Stimulated activated naive CD8-positive, alpha-beta T cell treated with anti-CD3 and anti-CD28 coated beads, Interleukin-15, amount 100 ng/mL, for 72 hours (primary cell): ENCODE data around the gene CEACAM19.
"Not testable (repeated sequence)": the region's sequence is repeated elsewhere in the genome, so short reads cannot be mapped to it uniquely, and the experiment has no call there.

Experiments used
- ATAC-seq: fragments of 150-1000 bp; cut with Tn5 transposase; 2 replicates; pipeline ENCODE4 v1.10.0; 2021; ENCODE audit warnings: mild to moderate bottlenecking, moderate library complexity
- DNase-seq, 2 donors: peaks; one replicate each; pipeline ENCODE4 v3.0.0; 2021 to 2022
- H3K27ac Mint-ChIP-seq, 2 donors: one replicate each; pipeline ENCODE4 v1.8.0; 2022; ENCODE audit warnings: mild to moderate bottlenecking in 2 of 2, mixed read lengths in 2 of 2, moderate library complexity in 2 of 2
- H3K27me3 Mint-ChIP-seq: one replicate; pipeline ENCODE4 v1.8.0; 2022; ENCODE audit warnings: mixed read lengths
- H3K4me1 Mint-ChIP-seq: one replicate; pipeline ENCODE4 v1.8.0; 2022; ENCODE audit warnings: mild to moderate bottlenecking, mixed read lengths
- H3K4me3 Mint-ChIP-seq, 2 donors: one replicate each; pipeline ENCODE4 v1.8.0; 2022; ENCODE audit warnings: mild to moderate bottlenecking in 2 of 2, mixed read lengths in 2 of 2, moderate library complexity in 1 of 2
- H3K9me3 Mint-ChIP-seq, 2 donors: one replicate each; pipeline ENCODE4 v1.8.0; 2022; ENCODE audit warnings: mixed read lengths in 2 of 2

Gene CEACAM19

DNA sequence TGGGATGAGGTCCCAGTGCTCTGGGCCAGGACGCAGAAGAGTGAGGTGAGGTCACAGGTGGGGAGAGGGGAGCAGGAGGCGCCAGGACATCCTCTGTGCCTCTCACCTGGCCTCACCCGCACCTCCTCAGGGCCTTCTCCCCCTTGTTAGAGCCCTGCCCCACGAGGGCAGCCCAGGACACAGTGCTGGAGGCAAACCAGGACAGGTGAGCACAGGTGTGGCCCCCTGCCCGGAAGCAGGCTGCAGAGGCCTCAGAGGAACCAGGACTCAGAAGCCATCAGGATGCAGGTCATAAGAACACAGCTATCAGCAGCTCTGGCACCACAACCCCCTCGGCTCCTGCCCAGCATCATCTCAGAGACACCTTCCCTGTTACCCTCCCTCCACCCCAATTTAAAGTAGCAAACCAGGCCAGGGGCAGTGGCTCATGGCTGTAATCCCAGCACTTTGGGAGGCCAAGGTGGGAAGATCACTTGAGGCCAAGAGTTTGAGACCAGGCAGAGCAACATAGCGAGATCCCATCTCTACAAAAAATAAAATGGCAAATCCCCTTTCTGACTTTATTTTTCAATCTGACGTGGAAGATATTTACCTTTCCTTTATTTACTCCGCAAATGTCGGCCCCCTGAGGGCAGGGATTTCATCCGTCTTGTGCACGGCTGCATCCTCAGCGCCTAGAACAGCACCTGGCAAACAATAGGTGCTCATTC is 27.4 kb downstream of the CEACAM19 start, which contains the start of gene CEACAM16:
TSS of gene CEACAM16 (plus strand) at position 660 of the 710 bp plus-strand sequence. CDS start 2,306 bp downstream, outside the sequence.
- H3K4me1 Mint-ChIP-seq: peaks cover 23% of the 10 kb centered on the region
- H3K4me3 Mint-ChIP-seq: no peak within 1 kb of the TSS
- no peak for ATAC-seq
- peak within 1 kb of the TSS; percentile 19 to 86 for H3K27ac Mint-ChIP-seq
- peaks cover 20% of the 10 kb centered on the region for H3K27me3 Mint-ChIP-seq
- no peak for DNase-seq
- H3K9me3 Mint-ChIP-seq: no peaks in the 10 kb centered on the region

GRCh38 chr19:44700547-44700946 is 29.3 kb downstream of the CEACAM19 start:
- Mint-ChIP-seq H3K27me3 (peaks cover 24% of the 10 kb centered on the region), H3K27ac (no peak overlapping the region), H3K4me3 (no peak overlapping the region), H3K9me3 (no peaks in the 10 kb centered on the region), H3K4me1 (peaks cover 13% of the 10 kb centered on the region)
- ATAC-seq (no peak), DNase-seq (no peak)

DNA sequence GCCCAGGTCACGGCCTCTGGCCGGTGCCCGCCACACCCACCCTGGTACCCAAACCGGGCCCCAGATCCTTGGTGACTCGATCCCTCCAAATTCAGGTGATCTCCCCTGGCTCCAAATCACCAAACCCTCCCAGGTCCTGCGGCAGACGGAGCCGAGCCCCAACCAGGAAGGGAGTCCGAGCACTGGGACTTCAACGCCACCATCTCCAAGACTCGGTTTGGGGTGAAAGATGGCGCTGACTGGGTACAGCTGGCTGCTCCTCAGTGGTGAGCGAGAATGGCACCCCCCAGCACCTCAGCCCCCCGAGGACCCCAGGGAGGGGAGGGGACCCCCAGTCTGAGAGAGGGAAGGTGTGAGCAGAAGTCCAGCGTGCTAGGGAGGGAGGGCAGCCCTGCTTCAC is 29.9 kb downstream of the CEACAM19 start:
- Mint-ChIP-seq H3K27me3 (peaks cover 31% of the 10 kb centered on the region), H3K27ac (no peak overlapping the region), H3K9me3 (no peaks in the 10 kb centered on the region), H3K4me1 (peaks cover 13% of the 10 kb centered on the region), H3K4me3 (no peak overlapping the region)
- ATAC-seq: no peak
- DNase-seq: no peak

DNA sequence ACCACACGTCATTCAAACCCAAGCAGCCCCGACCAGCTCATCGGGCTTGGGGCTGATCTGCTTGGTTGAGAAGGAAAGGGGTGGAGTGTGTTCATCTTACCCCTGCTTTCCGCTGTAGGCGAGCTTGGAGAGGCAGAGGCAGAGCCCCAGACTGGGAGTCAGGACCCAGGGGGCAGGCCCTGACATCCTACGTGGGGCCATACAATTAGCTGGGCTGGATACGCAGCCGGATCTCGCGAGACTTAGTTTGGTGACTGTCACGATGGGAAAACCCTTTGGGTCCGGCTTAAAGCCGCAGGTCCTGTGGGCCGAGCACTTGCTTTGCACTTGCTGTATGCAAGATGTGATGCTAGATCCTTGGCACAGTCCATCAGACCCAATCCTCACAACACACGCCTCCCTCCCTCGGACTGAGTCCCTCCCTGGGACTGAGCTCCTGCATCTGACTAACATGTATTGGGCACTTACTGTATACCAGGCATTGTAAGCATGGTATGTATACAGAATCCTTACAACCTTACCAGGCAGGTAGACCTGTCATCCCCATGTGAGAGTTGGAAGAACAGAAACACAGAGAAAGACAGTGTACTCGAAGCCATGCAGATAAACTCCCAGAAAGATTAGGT is 31.4 kb downstream of the CEACAM19 start:
- no peak for ATAC-seq

DNA sequence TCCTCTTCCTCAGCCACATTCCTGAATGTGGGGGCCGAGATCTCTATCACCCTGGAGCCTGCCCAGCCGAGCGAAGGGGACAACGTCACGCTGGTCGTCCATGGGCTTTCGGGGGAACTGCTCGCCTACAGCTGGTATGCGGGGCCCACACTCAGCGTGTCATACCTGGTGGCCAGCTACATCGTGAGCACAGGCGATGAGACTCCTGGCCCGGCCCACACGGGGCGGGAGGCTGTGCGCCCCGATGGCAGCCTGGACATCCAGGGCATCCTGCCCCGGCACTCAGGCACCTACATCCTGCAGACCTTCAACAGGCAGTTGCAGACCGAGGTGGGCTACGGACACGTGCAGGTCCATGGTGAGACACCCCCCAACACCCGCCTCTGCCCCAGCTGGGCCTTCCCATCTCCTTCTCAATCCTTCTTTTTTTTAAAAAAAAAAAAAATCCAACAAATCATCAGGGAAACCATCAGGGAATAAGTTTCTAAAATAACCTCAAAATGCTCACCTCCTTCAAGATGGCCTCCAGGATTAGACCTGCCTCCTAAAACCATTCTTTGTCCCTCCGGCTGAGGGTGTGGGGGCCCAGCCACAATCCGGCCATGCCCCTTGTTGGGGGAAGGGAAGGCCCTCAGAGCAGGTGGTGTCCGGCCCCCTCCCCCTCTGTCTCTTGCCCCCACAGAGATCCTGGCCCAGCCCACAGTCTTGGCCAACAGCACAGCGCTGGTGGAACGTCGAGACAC is 32.2 kb downstream of the CEACAM19 start:
- Mint-ChIP-seq H3K4me1 (no peaks in the 10 kb centered on the region), H3K27ac (peak overlapping the region in 1 of 2 donors; percentile 34), H3K4me3 (no peak overlapping the region), H3K9me3 (no peaks in the 10 kb centered on the region), H3K27me3 (peaks cover 14% of the 10 kb centered on the region)
- ATAC-seq: no peak
- DNase-seq: no peak

More for the DNA sequence above, 31.4 kb downstream of the CEACAM19 start:
- Mint-ChIP-seq H3K4me3 (no peak overlapping the region), H3K27me3 (peaks cover 22% of the 10 kb centered on the region), H3K4me1 (peaks cover 3% of the 10 kb centered on the region), H3K27ac (no peak overlapping the region), H3K9me3 (no peaks in the 10 kb centered on the region)
- no peak for DNase-seq

DNA sequence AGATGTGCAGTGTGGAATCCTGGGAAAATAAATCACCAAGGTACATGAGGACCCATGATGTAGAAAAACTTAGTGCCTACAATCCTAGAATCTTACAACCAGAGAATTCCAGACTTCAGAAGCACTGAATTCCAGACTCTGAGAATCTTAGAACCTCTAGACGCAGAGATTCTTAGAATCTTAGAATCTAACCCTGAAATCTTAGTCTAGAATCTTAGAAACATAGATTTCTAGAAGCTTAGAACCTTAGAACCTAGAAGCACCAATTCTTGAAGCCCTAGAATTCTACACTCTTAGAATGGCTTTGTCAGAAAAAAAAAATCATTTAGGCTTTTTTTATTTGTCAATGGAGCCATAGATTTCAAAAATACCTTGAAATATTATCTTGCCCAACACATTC is 33.7 kb downstream of the CEACAM19 start:
- H3K4me3 Mint-ChIP-seq: no peak overlapping the region
- no peak for ATAC-seq
- peaks cover 15% of the 10 kb centered on the region for H3K27me3 Mint-ChIP-seq
- no peaks in the 10 kb centered on the region for H3K9me3 Mint-ChIP-seq
- no peak overlapping the region for H3K27ac Mint-ChIP-seq
- no peak for DNase-seq
- H3K4me1 Mint-ChIP-seq: peaks cover 3% of the 10 kb centered on the region

DNA sequence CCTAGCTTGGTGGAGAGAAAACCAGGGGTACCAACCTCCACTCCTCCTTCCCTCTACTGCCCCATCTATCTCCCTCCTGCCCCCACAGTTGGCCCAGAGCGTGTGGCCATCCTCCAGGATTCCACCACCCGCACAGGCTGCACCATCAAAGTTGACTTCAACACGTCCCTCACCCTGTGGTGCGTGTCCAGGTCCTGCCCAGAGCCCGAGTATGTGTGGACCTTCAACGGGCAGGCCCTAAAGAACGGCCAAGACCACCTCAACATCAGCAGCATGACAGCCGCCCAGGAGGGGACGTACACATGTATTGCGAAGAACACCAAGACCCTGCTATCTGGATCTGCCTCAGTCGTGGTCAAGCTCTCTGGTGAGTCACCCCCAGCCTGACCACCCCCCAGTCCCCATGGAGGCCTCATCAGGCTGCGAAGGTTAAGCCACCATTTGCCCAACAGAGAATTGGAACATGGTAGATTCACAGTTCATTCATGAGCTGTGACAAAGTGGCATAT is 34.3 kb downstream of the CEACAM19 start:
- Mint-ChIP-seq H3K9me3 (no peaks in the 10 kb centered on the region), H3K27ac (no peak overlapping the region), H3K4me1 (peaks cover 9% of the 10 kb centered on the region), H3K27me3 (peaks cover 21% of the 10 kb centered on the region), H3K4me3 (no peak overlapping the region)
- DNase-seq: no peak
- ATAC-seq: no peak

DNA sequence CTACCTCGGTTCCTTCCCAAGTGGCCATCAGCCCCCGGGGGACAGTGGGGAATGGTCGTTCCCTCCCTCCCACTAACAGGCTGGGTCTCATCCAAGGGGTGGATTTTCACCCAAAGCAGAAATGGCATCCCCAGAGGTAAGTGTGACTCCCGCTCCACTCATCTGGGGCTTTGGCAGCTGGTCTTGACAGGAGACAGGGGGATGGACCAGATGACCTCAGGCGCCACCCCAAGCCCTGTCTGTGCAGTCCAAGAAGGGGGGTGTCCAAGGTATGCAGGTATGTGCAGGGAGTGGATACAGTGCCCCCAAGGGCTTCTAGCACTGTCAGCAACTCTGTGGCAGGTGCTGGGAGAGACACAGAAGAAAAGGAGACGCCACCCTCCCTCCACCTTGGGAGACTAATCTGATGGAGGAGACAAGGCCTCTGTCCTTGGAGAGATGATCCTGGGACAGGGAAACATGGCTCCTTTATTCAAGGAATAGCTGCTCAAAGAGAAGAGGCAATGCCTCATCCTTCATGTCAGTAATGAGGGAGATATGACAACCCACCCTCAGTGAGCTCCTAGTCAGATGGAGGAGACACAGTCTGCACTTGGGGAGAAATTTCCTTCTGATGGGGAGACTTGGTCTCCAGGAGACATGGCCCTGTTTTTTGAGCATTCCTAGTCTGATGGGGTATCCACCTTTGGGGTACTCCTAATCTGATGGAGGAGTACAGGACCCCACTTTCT is 35.4 kb downstream of the CEACAM19 start:
- DNase-seq (no peak), ATAC-seq (no peak)
- H3K27me3 Mint-ChIP-seq: peaks cover 25% of the 10 kb centered on the region
- H3K4me1 Mint-ChIP-seq: peaks cover 15% of the 10 kb centered on the region
- no peaks in the 10 kb centered on the region for H3K9me3 Mint-ChIP-seq
- H3K4me3 Mint-ChIP-seq: no peak overlapping the region
- no peak overlapping the region for H3K27ac Mint-ChIP-seq

- DNase-seq (no peak), ATAC-seq (no peak)
- H3K27me3 Mint-ChIP-seq: peaks cover 25% of the 10 kb centered on the region
- H3K27ac Mint-ChIP-seq: no peak overlapping the region
- H3K4me3 Mint-ChIP-seq: no peak overlapping the region
- H3K9me3 Mint-ChIP-seq: no peaks in the 10 kb centered on the region
- H3K4me1 Mint-ChIP-seq: peaks cover 15% of the 10 kb centered on the region
Observed at GRCh38 chr19:44707794-44708193, 36.5 kb downstream of the CEACAM19 start.

GRCh38 chr19:44708940-44709339 is 37.7 kb downstream of the CEACAM19 start:
- H3K27me3 Mint-ChIP-seq: peaks cover 25% of the 10 kb centered on the region
- peaks cover 15% of the 10 kb centered on the region for H3K4me1 Mint-ChIP-seq
- H3K4me3 Mint-ChIP-seq: no peak overlapping the region
- H3K27ac Mint-ChIP-seq: no peak overlapping the region
- no peak for ATAC-seq
- no peak for DNase-seq
- no peaks in the 10 kb centered on the region for H3K9me3 Mint-ChIP-seq

DNA sequence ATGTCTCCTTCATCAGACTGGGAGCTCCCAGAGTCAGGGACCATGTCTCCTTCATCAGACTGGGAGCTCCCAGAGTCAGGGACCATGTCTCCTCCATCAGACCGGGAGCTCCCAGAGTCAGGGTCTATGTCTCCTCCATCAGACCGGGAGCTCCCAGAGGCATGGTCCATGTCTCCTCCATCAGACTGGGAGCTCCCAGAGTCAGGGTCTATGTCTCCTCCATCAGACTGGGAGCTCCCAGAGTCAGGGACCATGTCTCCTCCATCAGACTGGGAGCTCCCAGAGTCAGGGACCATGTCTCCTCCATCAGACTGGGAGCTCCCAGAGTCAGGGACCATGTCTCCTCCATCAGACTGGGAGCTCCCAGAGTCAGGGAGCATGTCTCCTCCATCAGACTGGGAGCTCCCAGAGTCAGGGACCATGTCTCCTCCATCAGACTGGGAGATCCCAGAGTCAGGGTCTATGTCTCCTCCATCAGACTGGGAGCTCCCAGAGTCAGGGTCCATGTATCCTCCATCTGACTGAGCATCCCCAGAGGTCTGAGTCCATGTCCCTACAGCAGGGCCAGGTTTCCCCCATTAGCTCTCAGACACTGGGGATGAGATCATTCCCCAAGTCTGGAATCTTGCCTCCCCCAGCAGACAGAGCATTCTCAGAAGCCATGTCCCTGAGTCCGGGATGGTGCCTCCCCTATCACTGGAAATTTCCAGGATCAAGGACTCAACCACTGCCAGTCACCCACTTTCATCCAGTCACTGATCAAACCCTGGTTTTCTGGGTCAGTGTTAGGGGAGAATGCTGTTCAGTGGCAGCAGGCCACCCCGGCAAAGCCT is 38.4 kb downstream of the CEACAM19 start:
- not testable (repeated sequence) for H3K4me3 Mint-ChIP-seq, DNase-seq, H3K27ac Mint-ChIP-seq, ATAC-seq, H3K9me3 Mint-ChIP-seq
- Mint-ChIP-seq H3K4me1 (peaks cover 15% of the 10 kb centered on the region), H3K27me3 (peaks cover 25% of the 10 kb centered on the region)

- H3K4me1 Mint-ChIP-seq: peaks cover 15% of the 10 kb centered on the region
- peak overlapping the region in 1 of 2 donors; percentile 80 for H3K27ac Mint-ChIP-seq
- H3K27me3 Mint-ChIP-seq: peaks cover 22% of the 10 kb centered on the region
- DNase-seq (no peak), ATAC-seq (peak; percentile 18)
- peaks cover 11 to 14% of the 10 kb centered on the region in 2 donors for H3K9me3 Mint-ChIP-seq
- peak overlapping the region in 1 of 2 donors; percentile 14 for H3K4me3 Mint-ChIP-seq
Observed at GRCh38 chr19:44710483-44710882, 39.2 kb downstream of the CEACAM19 start.

- H3K4me1 Mint-ChIP-seq: peaks cover 16% of the 10 kb centered on the region
- H3K27me3 Mint-ChIP-seq: peaks cover 12% of the 10 kb centered on the region
- H3K27ac Mint-ChIP-seq: no peak overlapping the region
- ATAC-seq (no peak), DNase-seq (no peak)
- no peak overlapping the region for H3K4me3 Mint-ChIP-seq
- H3K9me3 Mint-ChIP-seq: peaks cover 16 to 18% of the 10 kb centered on the region in 2 donors
Observed at GRCh38 chr19:44712864-44713515, 41.7 kb downstream of the CEACAM19 start.

- H3K27ac Mint-ChIP-seq: no peak overlapping the region
- H3K4me1 Mint-ChIP-seq: peaks cover 28% of the 10 kb centered on the region
- DNase-seq: no peak
- H3K9me3 Mint-ChIP-seq: peaks cover 16 to 18% of the 10 kb centered on the region in 2 donors
- H3K4me3 Mint-ChIP-seq: no peak overlapping the region
- peaks cover 12% of the 10 kb centered on the region for H3K27me3 Mint-ChIP-seq
- ATAC-seq: no peak
Observed at GRCh38 chr19:44714597-44715169, 43.4 kb downstream of the CEACAM19 start.
